ENCODE measurements around the gene PHB1.
"Not testable (repeated sequence)": the region's sequence is repeated elsewhere in the genome, so short reads cannot be mapped to it uniquely, and the experiment has no call there.

The PHB1 gene

DNA sequence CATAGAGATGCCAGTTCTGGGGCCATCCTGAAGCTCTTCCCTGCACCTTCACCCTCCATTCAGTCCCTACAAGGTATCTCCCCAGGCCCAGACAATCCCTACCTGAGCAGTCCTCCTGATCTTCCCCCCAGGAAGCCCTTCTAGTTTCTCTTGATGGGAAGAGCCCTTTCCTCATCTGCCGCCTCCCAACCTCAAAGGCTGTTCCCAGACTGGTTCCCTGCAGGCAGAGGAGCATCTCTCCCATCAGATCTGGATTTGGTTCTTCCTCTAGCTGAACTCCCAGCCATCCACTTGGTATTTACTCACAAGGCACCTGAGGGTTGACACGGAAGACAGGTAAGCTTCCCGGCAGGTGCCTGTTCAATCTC is 24.6 kb upstream of the PHB1 start:
- no peaks in the 10 kb centered on the region for H3K4me1 ChIP-seq (ENCODE audit: control insufficient read depth in 1 of 2, insufficient read depth in 2 of 2, low read length in 2 of 2)
- H3K9me3 ChIP-seq (ENCODE audit: control insufficient read depth in 1 of 2, low read length in 2 of 2) = no peaks in the 10 kb centered on the region
- no peaks in the 10 kb centered on the region for H3K36me3 ChIP-seq (ENCODE audit: control insufficient read depth in 1 of 2, insufficient read depth in 2 of 2, low read length in 2 of 2)
- peaks cover 16% of the 10 kb centered on the region for H3K27me3 ChIP-seq (ENCODE audit: low read depth, low read length)
- no peak overlapping the region for H3K27ac ChIP-seq (ENCODE audit: low read length)
- H3K4me3 ChIP-seq (ENCODE audit: low read depth in 1 of 2, low read length in 2 of 2) = no peak overlapping the region

DNA sequence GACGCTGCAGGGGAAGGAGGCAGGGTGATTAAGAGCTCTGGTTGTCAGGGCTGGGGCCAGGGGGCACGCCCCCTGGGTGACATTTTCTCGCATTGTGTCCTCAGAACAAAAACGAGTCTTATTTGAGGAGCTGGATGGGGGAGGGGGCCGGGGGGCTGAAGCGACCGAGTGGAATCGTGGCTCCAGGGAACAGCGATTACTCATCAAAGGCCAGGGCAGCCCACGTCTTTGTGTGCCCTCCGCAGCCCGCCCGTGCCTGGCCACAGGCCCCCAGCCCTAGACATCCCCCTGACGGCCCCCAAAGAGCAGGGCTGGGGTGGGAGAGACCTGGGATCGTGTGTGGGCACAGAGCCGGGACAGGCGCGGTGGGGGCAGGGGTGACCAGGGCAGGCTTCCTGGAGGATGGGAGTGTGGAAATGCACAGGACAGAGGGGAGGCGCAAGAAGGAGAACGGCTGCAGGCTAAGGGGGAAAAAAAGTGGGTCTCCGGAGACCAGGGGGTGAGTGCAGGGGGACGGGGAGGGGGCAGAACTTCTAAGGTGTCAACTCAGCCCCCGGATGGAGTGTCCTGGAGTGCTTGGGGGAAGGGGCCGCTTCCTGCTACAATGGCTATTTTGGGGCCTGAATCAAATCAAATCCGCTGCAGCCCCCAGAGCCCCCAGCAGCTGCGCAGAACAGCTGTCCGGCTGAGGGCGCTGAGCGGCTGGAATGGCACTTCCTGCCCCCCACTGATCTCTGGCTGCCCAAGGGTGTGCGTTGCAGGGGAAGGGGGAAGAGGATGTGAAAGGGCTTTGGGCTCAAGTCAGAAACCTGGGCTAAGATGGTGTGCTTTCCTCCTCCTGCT is 24.0 kb upstream of the PHB1 start:
- Histone ChIP-seq H3K27ac (ENCODE audit: low read length) (no peak overlapping the region), H3K36me3 (ENCODE audit: control insufficient read depth in 1 of 2, insufficient read depth in 2 of 2, low read length in 2 of 2) (no peaks in the 10 kb centered on the region), H3K27me3 (ENCODE audit: low read depth, low read length) (peaks cover 16% of the 10 kb centered on the region), H3K4me3 (ENCODE audit: low read depth in 1 of 2, low read length in 2 of 2) (no peak overlapping the region), H3K9me3 (ENCODE audit: control insufficient read depth in 1 of 2, low read length in 2 of 2) (no peaks in the 10 kb centered on the region), H3K4me1 (ENCODE audit: control insufficient read depth in 1 of 2, insufficient read depth in 2 of 2, low read length in 2 of 2) (no peaks in the 10 kb centered on the region)

DNA sequence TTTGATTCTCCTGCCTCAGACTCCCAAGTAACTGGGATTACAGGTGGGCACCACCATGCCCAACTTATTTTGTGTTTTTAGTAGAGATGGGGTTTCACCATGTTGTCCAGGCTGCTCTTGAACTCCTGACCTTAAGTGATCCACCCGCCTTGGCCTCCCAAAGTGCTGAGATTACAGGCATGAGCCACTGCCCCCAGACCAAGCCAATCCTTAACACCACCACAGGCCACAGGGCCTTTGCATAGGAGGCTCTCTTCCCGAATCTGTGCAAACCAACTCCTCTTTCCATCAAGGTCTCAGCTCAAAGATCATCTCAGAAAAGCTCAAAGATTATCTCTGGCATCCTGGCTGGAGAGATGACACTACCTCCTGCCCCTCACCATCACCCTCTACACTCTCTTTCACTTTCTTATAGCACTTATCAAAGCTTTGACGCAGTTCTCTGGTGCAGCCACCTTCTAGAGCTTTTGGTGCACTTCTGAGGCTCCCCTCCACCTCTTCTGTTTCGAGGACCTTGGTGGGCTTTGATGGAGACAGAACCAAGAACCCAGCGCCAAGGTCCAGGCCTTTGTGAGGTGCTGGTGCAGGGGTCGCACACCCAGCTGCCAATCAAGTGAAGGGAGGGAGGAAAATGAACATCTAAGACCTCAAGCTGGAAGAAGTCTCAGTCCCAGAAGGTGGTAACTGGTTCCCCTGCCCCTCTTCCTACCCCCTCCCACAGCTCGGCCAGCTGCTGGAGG is 23.2 kb upstream of the PHB1 start:
- Histone ChIP-seq H3K9me3 (ENCODE audit: control insufficient read depth in 1 of 2, low read length in 2 of 2) (no peaks in the 10 kb centered on the region), H3K27me3 (ENCODE audit: low read depth, low read length) (peaks cover 17% of the 10 kb centered on the region), H3K4me3 (ENCODE audit: low read depth in 1 of 2, low read length in 2 of 2) (no peak overlapping the region), H3K4me1 (ENCODE audit: control insufficient read depth in 1 of 2, insufficient read depth in 2 of 2, low read length in 2 of 2) (no peaks in the 10 kb centered on the region), H3K27ac (ENCODE audit: low read length) (no peak overlapping the region), H3K36me3 (ENCODE audit: control insufficient read depth in 1 of 2, insufficient read depth in 2 of 2, low read length in 2 of 2) (no peaks in the 10 kb centered on the region)

DNA sequence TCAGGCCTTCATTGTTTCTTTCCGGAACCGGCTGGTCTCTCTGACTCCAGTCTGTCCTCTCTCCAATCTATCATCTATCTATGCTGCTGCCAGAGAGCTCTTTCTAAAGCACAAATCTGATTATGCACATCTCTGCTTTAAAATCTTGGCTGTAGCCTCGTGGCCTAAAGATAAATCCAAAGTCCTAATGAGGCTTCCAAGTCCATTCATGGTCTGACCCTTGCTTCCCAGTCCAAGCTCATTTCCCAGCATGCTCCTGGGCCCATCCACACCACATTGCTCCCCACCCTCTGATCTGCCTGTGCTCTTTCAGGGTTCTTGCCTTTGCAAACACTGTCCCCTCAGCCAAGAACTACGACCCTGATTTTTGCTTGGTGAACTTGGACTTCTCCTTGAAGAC is 21.5 kb upstream of the PHB1 start:
- Histone ChIP-seq H3K27ac (ENCODE audit: low read length) (no peak overlapping the region), H3K27me3 (ENCODE audit: low read depth, low read length) (peaks cover 19% of the 10 kb centered on the region)

DNA sequence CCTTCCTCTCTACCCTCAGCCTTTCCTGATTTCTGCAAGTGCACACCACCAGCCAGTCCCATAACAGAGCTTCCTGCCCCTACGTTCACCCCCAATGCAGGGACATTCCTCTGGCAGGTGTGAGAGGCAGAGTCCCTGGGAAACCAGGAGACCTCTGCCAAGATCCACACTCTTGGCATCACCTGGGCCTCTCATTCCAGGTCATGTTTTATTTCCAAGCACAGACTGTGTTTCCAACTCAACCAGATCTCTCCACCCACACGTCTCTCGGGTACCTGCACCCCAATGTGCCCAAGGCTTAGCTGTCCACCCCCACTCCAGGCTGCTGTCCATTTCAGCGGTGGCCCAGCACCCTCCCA is 21.0 kb upstream of the PHB1 start:
- Histone ChIP-seq H3K9me3 (ENCODE audit: control insufficient read depth in 1 of 2, low read length in 2 of 2) (no peaks in the 10 kb centered on the region), H3K27me3 (ENCODE audit: low read depth, low read length) (peaks cover 19% of the 10 kb centered on the region), H3K27ac (ENCODE audit: low read length) (no peak overlapping the region), H3K4me1 (ENCODE audit: control insufficient read depth in 1 of 2, insufficient read depth in 2 of 2, low read length in 2 of 2) (no peaks in the 10 kb centered on the region), H3K4me3 (ENCODE audit: low read depth in 1 of 2, low read length in 2 of 2) (no peak overlapping the region), H3K36me3 (ENCODE audit: control insufficient read depth in 1 of 2, insufficient read depth in 2 of 2, low read length in 2 of 2) (no peaks in the 10 kb centered on the region)

More for the DNA sequence above, 21.5 kb upstream of the PHB1 start:
- Histone ChIP-seq H3K4me1 (ENCODE audit: control insufficient read depth in 1 of 2, insufficient read depth in 2 of 2, low read length in 2 of 2) (no peaks in the 10 kb centered on the region), H3K4me3 (ENCODE audit: low read depth in 1 of 2, low read length in 2 of 2) (no peak overlapping the region), H3K36me3 (ENCODE audit: control insufficient read depth in 1 of 2, insufficient read depth in 2 of 2, low read length in 2 of 2) (no peaks in the 10 kb centered on the region), H3K9me3 (ENCODE audit: control insufficient read depth in 1 of 2, low read length in 2 of 2) (no peaks in the 10 kb centered on the region)

DNA sequence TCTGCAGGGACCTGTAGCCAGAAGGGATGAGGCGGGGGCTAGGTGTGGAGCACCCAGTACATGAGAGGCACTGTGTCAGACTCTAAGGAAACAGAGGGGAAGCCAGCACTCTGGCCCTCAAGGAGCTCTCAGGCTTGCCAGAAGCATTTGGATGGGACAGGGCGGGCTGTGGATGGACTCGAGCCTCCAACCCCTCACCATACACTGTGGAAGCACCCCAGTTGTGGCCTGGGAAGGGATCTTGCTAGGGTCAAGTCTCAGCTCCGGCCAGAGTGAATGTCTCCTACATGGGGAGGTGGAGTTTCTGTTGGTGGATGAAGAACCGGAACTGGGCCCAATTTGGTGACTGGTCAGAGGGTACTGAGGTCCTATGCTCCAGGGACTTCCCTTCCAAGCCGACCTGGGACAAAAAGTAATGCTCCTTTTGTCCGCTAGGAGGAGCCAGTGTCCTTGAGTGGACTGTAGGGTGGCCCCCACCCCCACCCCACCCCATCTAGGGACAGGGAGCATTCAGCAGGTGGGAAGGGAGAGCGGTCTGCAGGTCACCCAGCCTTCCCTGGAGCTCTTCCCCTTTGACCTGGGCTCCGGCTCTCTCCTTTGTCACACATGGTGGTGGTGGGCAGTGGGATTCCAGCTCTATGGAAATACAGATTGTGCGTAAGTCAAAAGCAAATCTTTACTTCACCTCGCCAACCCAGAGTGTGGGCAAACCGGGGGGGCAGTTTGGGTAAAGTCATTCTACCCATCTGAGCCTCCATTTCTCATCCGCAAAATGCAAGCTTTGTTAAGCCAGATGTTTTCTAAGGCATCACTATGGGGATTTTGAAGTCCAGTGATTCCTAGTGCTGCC is 20.4 kb upstream of the PHB1 start:
- Histone ChIP-seq H3K36me3 (ENCODE audit: control insufficient read depth in 1 of 2, insufficient read depth in 2 of 2, low read length in 2 of 2) (no peaks in the 10 kb centered on the region), H3K9me3 (ENCODE audit: control insufficient read depth in 1 of 2, low read length in 2 of 2) (no peaks in the 10 kb centered on the region), H3K27ac (ENCODE audit: low read length) (no peak overlapping the region), H3K4me1 (ENCODE audit: control insufficient read depth in 1 of 2, insufficient read depth in 2 of 2, low read length in 2 of 2) (no peaks in the 10 kb centered on the region), H3K4me3 (ENCODE audit: low read depth in 1 of 2, low read length in 2 of 2) (no peak overlapping the region), H3K27me3 (ENCODE audit: low read depth, low read length) (peaks cover 19% of the 10 kb centered on the region)

DNA sequence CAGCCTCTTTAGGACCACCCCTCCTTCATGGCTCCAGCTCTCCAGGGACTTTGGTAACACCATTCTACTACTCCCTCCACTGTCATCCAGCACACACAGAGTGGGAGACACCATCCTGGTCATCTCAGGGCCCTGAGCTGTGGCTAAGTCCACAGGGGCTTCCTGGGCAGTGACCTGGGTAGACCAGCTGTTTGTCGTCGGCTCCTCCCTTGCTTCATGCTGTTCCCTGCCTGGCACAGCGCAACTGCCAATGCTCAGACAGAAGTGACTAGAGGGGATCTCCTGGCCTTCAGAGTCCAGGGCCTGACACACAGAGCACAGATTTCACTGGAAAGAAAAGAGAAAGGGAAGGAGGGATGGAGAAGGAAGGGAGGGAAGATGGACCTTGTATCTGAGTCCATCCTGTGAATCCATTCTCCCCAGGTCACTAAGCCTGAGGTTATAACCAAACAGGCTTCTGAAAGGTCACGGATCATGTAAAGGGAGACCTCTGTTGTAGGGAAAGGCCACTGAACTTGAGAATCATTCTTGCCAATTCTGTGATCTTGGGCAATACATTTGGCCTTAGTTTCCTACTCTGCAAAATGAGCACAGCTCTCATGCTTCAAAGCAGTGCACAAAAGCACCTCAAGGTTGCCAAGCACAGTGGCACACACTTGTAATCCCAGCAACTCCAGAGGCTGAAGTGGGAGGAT is 18.5 kb upstream of the PHB1 start:
- Histone ChIP-seq H3K36me3 (ENCODE audit: control insufficient read depth in 1 of 2, insufficient read depth in 2 of 2, low read length in 2 of 2) (no peaks in the 10 kb centered on the region), H3K4me1 (ENCODE audit: control insufficient read depth in 1 of 2, insufficient read depth in 2 of 2, low read length in 2 of 2) (no peaks in the 10 kb centered on the region), H3K4me3 (ENCODE audit: low read depth in 1 of 2, low read length in 2 of 2) (no peak overlapping the region), H3K27ac (ENCODE audit: low read length) (no peak overlapping the region), H3K27me3 (ENCODE audit: low read depth, low read length) (peaks cover 8% of the 10 kb centered on the region), H3K9me3 (ENCODE audit: control insufficient read depth in 1 of 2, low read length in 2 of 2) (no peaks in the 10 kb centered on the region)

DNA sequence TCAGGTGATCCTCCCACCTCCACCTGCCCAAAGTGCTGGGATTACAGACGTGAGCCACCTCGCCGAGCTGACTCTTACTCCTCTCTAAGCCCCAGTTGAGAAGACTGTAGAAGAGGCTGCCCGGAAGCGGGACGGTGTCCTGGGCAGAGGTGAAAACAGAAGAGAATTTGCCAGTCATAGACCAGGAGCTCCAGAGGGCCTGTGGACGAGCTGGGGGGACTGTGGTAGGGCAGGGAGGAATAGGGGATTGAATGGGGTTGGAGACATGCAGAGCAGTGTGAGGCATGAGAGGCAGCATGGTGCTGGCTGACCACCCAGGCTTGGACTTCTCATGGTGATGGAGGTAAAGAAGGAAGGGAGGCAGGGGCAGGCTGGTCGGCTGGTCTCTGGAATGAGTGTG is 17.1 kb upstream of the PHB1 start:
- Histone ChIP-seq H3K4me3 (ENCODE audit: low read depth in 1 of 2, low read length in 2 of 2) (no peak overlapping the region), H3K4me1 (ENCODE audit: control insufficient read depth in 1 of 2, insufficient read depth in 2 of 2, low read length in 2 of 2) (no peaks in the 10 kb centered on the region), H3K27me3 (ENCODE audit: low read depth, low read length) (peaks cover 3% of the 10 kb centered on the region), H3K9me3 (ENCODE audit: control insufficient read depth in 1 of 2, low read length in 2 of 2) (no peaks in the 10 kb centered on the region), H3K36me3 (ENCODE audit: control insufficient read depth in 1 of 2, insufficient read depth in 2 of 2, low read length in 2 of 2) (no peaks in the 10 kb centered on the region), H3K27ac (ENCODE audit: low read length) (no peak overlapping the region)

DNA sequence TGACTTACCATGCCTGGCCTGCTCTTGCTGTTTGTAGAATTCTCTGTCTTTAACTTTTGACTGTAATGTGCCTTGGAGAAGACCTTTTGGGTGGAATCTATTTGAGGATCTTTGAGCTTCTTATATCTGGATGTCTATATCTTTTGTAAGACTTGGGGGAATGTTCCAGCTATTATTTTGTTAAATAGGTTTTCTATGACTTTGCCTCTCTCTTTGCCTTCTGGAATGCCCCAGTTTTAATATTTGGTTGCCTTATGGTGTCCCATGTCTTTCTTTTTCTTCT is 10.3 kb upstream of the PHB1 start:
- Histone ChIP-seq H3K4me1 (ENCODE audit: control insufficient read depth in 1 of 2, insufficient read depth in 2 of 2, low read length in 2 of 2) (no peaks in the 10 kb centered on the region), H3K27me3 (ENCODE audit: low read depth, low read length) (no peaks in the 10 kb centered on the region), H3K4me3 (ENCODE audit: low read depth in 1 of 2, low read length in 2 of 2) (no peak overlapping the region), H3K27ac (ENCODE audit: low read length) (no peak overlapping the region), H3K9me3 (ENCODE audit: control insufficient read depth in 1 of 2, low read length in 2 of 2) (peaks cover 4 to 5% of the 10 kb centered on the region in 2 donors), H3K36me3 (ENCODE audit: control insufficient read depth in 1 of 2, insufficient read depth in 2 of 2, low read length in 2 of 2) (no peaks in the 10 kb centered on the region)

DNA sequence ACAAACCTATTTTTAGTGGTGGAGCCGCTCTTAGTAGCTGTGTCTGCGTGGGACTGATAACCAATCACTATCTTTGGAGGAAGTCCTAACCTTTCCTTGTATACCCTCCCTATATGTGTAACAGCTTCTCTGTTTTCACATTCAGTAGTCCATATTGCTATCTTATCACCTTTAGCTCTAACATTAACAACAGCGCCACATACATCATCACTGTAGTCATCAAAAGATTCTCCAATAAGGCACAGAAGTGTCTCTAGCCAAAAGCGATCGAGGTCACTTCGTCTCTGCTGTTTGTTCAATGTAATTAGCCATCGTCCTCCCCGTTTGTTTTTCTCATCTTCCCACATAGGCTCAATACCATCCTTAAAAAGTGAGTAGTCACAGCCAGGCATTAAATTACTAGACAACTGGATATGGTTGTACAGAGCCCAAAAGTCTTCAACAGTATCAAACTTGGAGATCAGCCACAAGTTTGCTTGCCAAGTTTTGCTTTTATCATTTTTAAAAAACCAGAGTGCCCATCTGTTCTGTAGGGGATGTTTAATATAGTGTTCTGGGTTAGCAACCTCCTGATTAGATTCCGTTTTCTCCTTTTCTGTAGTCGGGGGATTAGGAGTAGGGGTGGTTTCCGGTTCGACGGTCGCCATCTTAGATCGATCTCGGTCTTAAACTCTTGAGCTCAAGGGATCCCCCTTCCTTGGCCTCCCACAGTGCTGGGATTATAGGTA is 9.8 kb upstream of the PHB1 start:
- H3K4me1 ChIP-seq (ENCODE audit: control insufficient read depth in 1 of 2, insufficient read depth in 2 of 2, low read length in 2 of 2) = not testable (repeated sequence)

More for the DNA sequence above, 9.8 kb upstream of the PHB1 start:
- not testable (repeated sequence) for H3K27ac ChIP-seq (ENCODE audit: low read length); H3K4me3 ChIP-seq (ENCODE audit: low read depth in 1 of 2, low read length in 2 of 2); H3K9me3 ChIP-seq (ENCODE audit: control insufficient read depth in 1 of 2, low read length in 2 of 2); H3K27me3 ChIP-seq (ENCODE audit: low read depth, low read length); H3K36me3 ChIP-seq (ENCODE audit: control insufficient read depth in 1 of 2, insufficient read depth in 2 of 2, low read length in 2 of 2)

Data from muscle layer of duodenum (tissue), 2 donors.